Measurements from ENCODE around the gene PACS1. TPM values are rescaled to one million over a fixed set of nuclear protein-coding genes. Genes with fewer than 3 reads are reported as not detected.

Gene PACS1
- total RNA-seq, 1 experiment from 2014 or later = 41.1 TPM

- no peaks in the 10 kb centered on the region for H4K20me1 ChIP-seq (ENCODE audit: insufficient read depth)
- no TSS peak for BruUV-seq (replicated peaks)
- H3K27ac ChIP-seq (ENCODE audit: low read depth, low read length) = peak overlapping the region; percentile 89; the same call in 1 of the 2 replicates
- peak overlapping the region; percentile 88 for H3K4me2 ChIP-seq (ENCODE audit: low read length)
- POLR2A ChIA-PET = no interaction called here
- H3K4me1 ChIP-seq (ENCODE audit: control insufficient read depth in 1 of 2, insufficient read depth in 2 of 2, low read length in 2 of 2) = peaks cover 10 to 21% of the 10 kb centered on the region in 2 experiments
- H3K4me3 ChIP-seq (replicated peaks in 1 of 2; ENCODE audit: low read depth in 1 of 2, low read length in 2 of 2) = peak overlapping the region; percentile 69 to 70
- peaks cover 43% of the 10 kb centered on the region for H3K79me2 ChIP-seq (ENCODE audit: insufficient read depth, low read length)
- TF ChIP-seq SIN3A (IDR thresholded peaks at IDR 0.05; ENCODE audit: low read depth) = 0 out of 2 replicates have a peak, but pooled peaks have one; percentile 21
- no peak; the same call in 1 of the 2 replicates for TF ChIP-seq MAX (IDR thresholded peaks at IDR 0.05)
- TF ChIP-seq ZFX (IDR thresholded peaks at IDR 0.05) = peak; percentile 78
- TF ChIP-seq RAD21 (IDR thresholded peaks at IDR 0.05; ENCODE audit: low read depth) = peak; percentile 4; the same call in 1 of the 2 replicates
- RAD21 ChIA-PET (ENCODE audit: low non-redundant PET in 1 of 2, low total read pairs in 2 of 2, uncharacterized antibody in 2 of 2, unreplicated experiment in 2 of 2) = interaction anchor here (0.6 to 0.7 kb wide), 2 partner anchors 12 to 64 kb away, joined by 3 read pairs; no protein-coding TSS in a partner anchor
- no peaks in the 10 kb centered on the region for H3K9me3 ChIP-seq (ENCODE audit: control insufficient read depth in 1 of 2, insufficient read depth in 1 of 2, low read depth in 1 of 2, low read length in 2 of 2)
- DNase-seq (ENCODE audit: low read depth, low spot score) (no peak), ATAC-seq (peak; percentile 37)
- CTCF ChIA-PET = interaction anchor here (0.7 to 1.1 kb wide), 2 partner anchors 10 to 11 kb away, joined by 4 read pairs; no protein-coding TSS in a partner anchor
- intact Hi-C loops (cut with micrococcal nuclease) = no loop called here
- H3K27me3 ChIP-seq (ENCODE audit: insufficient read depth, low read length) = no peaks in the 10 kb centered on the region
- H3K36me3 ChIP-seq (ENCODE audit: control insufficient read depth in 1 of 2, insufficient read depth in 2 of 2, low read length in 2 of 2) = peaks cover 16 to 29% of the 10 kb centered on the region in 2 experiments; a peak in 2 of 4 replicates
- peak overlapping the region; percentile 74 for H3K9ac ChIP-seq (ENCODE audit: low read length)
- no peaks in the 10 kb centered on the region for H3K9me2 ChIP-seq (ENCODE audit: insufficient read depth)
- no peak overlapping the region for H2AFZ ChIP-seq (ENCODE audit: low read depth, low read length, poor library complexity, severe bottlenecking)
These were observed 720 bp downstream of the PACS1 start for GRCh38 chr11:66070604-66071380.

GRCh38 chr11:66071381-66071801 is 1.3 kb downstream of the PACS1 start:
- intact Hi-C loops (cut with micrococcal nuclease) = no loop called here
- BruUV-seq (replicated peaks) = no TSS peak
- Histone ChIP-seq H4K20me1 (ENCODE audit: insufficient read depth) (no peaks in the 10 kb centered on the region), H3K4me1 (ENCODE audit: control insufficient read depth in 1 of 2, insufficient read depth in 2 of 2, low read length in 2 of 2) (peaks cover 10 to 21% of the 10 kb centered on the region in 2 experiments), H3K36me3 (ENCODE audit: control insufficient read depth in 1 of 2, insufficient read depth in 2 of 2, low read length in 2 of 2) (peaks cover 13 to 26% of the 10 kb centered on the region in 2 experiments; a peak in 2 of 4 replicates), H2AFZ (ENCODE audit: low read depth, low read length, poor library complexity, severe bottlenecking) (no peak overlapping the region), H3K79me2 (ENCODE audit: insufficient read depth, low read length) (peaks cover 38% of the 10 kb centered on the region), H3K9me3 (ENCODE audit: control insufficient read depth in 1 of 2, insufficient read depth in 1 of 2, low read depth in 1 of 2, low read length in 2 of 2) (no peaks in the 10 kb centered on the region), H3K4me3 (replicated peaks in 1 of 2; ENCODE audit: low read depth in 1 of 2, low read length in 2 of 2) (peak overlapping the region; percentile 69 to 70), H3K4me2 (ENCODE audit: low read length) (peak overlapping the region; percentile 88), H3K9ac (ENCODE audit: low read length) (peak overlapping the region; percentile 74), H3K27ac (ENCODE audit: low read depth, low read length) (peak overlapping the region; percentile 89; the same call in 1 of the 2 replicates), H3K9me2 (ENCODE audit: insufficient read depth) (no peaks in the 10 kb centered on the region), H3K27me3 (ENCODE audit: insufficient read depth, low read length) (no peaks in the 10 kb centered on the region)
- TF ChIP-seq EZH2phosphoT487 (IDR thresholded peaks at IDR 0.05; ENCODE audit: borderline replicate concordance) (no peak), REST (IDR thresholded peaks at IDR 0.05; ENCODE audit: low read depth) (no peak), YY1 (IDR thresholded peaks at IDR 0.05; ENCODE audit: extremely low read depth, insufficient replicate concordance, low read depth, low read length) (no peak), EZH2 (IDR thresholded peaks at IDR 0.05) (no peak), CBX3 (IDR thresholded peaks at IDR 0.05; ENCODE audit: low read depth) (no peak), ELF1 (IDR thresholded peaks at IDR 0.05; ENCODE audit: borderline replicate concordance, low read depth) (no peak), POLR2A (IDR thresholded peaks at IDR 0.05; ENCODE audit: borderline replicate concordance, extremely low read depth, insufficient read depth, insufficient read length) (no peak)
- ChIA-PET RAD21 (ENCODE audit: low non-redundant PET in 1 of 2, low total read pairs in 2 of 2, uncharacterized antibody in 2 of 2, unreplicated experiment in 2 of 2) (interaction anchor here (0.6 to 0.7 kb wide), 2 partner anchors 13 to 64 kb away, joined by 3 read pairs; no protein-coding TSS in a partner anchor), CTCF (interaction anchor here (1.1 kb wide), 1 partner anchor 10 kb away, joined by 4 read pairs; no protein-coding TSS in a partner anchor), POLR2A (no interaction called here)
- no peak for DNase-seq (ENCODE audit: low read depth, low spot score)
- no peak for ATAC-seq

Measured in HCT116 (cell line).